ENCODE measurements around the gene TAS2R43. TPM values are rescaled to one million over a fixed set of nuclear protein-coding genes. Genes with fewer than 3 reads are reported as not detected.

The TAS2R43 gene
- total RNA-seq, 1 donor from 2014 or later: 0.52 TPM

DNA sequence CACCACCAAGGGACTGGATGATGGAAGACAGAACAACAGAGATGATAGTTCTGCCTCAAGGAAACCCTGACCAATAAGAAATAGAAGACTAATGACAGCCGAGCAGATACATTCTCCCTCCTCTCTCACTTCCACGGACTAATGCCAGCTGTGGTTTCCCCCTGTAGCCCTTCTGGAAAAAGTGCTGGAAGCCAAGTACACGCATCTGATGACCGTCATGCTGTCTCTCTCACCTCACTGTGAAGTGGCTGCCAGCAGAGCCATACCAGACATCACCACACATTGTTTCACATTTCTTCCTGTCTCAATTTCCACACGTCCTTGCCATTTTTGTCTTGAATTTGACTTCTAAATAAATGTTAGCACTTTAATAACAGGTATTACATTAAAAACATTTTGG is 2.9 kb downstream of the TAS2R43 start:
- FAIRE-seq (no peak), DNase-seq (ENCODE audit: low read depth) (no peak)
- H3K79me2 ChIP-seq (ENCODE audit: insufficient read depth, low read length): peaks cover 6% of the 10 kb centered on the region
- H4K20me1 ChIP-seq (ENCODE audit: insufficient read depth, low read length): peaks cover 7% of the 10 kb centered on the region
- Mint-ChIP-seq H3K9me3 (ENCODE audit: unreplicated experiment) (no peaks in the 10 kb centered on the region), H3K4me3 (ENCODE audit: unreplicated experiment) (no peak overlapping the region), H3K36me3 (ENCODE audit: low read depth, unreplicated experiment) (peaks cover 2% of the 10 kb centered on the region), H3K27me3 (ENCODE audit: low read depth, unreplicated experiment) (no peaks in the 10 kb centered on the region), H3K4me1 (ENCODE audit: low read depth, unreplicated experiment) (no peaks in the 10 kb centered on the region), H3K27ac (ENCODE audit: unreplicated experiment) (no peak overlapping the region)
- H3K27ac ChIP-seq (ENCODE audit: low read depth, low read length): no peak overlapping the region
- H2AFZ ChIP-seq (ENCODE audit: low read depth, low read length): no peak overlapping the region
- TF ChIP-seq EZH2 (IDR thresholded peaks at IDR 0.05; ENCODE audit: insufficient read depth, low read length): no peak
- TF ChIP-seq, protein P1, sequence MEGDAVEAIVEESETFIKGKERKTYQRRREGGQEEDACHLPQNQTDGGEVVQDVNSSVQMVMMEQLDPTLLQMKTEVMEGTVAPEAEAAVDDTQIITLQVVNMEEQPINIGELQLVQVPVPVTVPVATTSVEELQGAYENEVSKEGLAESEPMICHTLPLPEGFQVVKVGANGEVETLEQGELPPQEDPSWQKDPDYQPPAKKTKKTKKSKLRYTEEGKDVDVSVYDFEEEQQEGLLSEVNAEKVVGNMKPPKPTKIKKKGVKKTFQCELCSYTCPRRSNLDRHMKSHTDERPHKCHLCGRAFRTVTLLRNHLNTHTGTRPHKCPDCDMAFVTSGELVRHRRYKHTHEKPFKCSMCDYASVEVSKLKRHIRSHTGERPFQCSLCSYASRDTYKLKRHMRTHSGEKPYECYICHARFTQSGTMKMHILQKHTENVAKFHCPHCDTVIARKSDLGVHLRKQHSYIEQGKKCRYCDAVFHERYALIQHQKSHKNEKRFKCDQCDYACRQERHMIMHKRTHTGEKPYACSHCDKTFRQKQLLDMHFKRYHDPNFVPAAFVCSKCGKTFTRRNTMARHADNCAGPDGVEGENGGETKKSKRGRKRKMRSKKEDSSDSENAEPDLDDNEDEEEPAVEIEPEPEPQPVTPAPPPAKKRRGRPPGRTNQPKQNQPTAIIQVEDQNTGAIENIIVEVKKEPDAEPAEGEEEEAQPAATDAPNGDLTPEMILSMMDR (IDR thresholded peaks at IDR 0.05; ENCODE audit: insufficient read depth, low read depth, low read length): no peak
- no peaks in the 10 kb centered on the region for H3K9me3 ChIP-seq (ENCODE audit: insufficient read depth, low read depth, low read length)
- no peak overlapping the region for H3K4me3 ChIP-seq (ENCODE audit: insufficient read depth, low read depth, low read length)
- H3K27me3 ChIP-seq (ENCODE audit: insufficient read depth, low read length): no peaks in the 10 kb centered on the region
- H3K4me1 ChIP-seq (ENCODE audit: insufficient read depth, low read length): no peaks in the 10 kb centered on the region
- H3K36me3 ChIP-seq (ENCODE audit: insufficient read depth, low read length): no peaks in the 10 kb centered on the region
- no peak overlapping the region for H3K4me2 ChIP-seq (ENCODE audit: low read length)
- no peak overlapping the region for H3K9ac ChIP-seq (ENCODE audit: low read length)

DNA sequence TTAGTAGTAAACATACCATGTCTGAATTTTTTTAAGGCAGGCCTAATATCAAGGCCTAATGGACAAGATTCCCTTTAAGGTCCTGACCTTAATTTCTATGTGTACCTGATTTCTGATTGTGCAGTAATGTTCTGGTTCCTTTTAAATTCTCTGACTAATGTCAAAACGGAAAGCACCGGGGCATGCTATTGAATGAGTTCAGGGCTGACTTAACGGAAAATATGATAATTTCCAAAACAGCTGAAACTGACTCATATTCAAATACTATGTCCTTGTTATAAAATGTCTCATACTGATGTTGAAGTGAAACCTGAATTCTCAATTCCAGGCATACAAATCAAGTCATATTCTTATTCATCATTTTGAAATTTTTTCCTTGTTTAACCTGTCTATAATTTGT is 6.7 kb downstream of the TAS2R43 start:
- TF ChIP-seq, protein P1 (IDR thresholded peaks at IDR 0.05; ENCODE audit: insufficient read depth, low read depth, low read length): no peak
- TF ChIP-seq EZH2 (IDR thresholded peaks at IDR 0.05; ENCODE audit: insufficient read depth, low read length): no peak
- no peak overlapping the region for H3K4me3 Mint-ChIP-seq (ENCODE audit: unreplicated experiment)
- Histone ChIP-seq H3K4me1 (ENCODE audit: insufficient read depth, low read length) (no peaks in the 10 kb centered on the region), H3K36me3 (ENCODE audit: insufficient read depth, low read length) (no peaks in the 10 kb centered on the region), H4K20me1 (ENCODE audit: insufficient read depth, low read length) (peaks cover 5% of the 10 kb centered on the region), H3K9me3 (ENCODE audit: insufficient read depth, low read depth, low read length) (no peaks in the 10 kb centered on the region), H2AFZ (ENCODE audit: low read depth, low read length) (no peak overlapping the region), H3K4me3 (ENCODE audit: insufficient read depth, low read depth, low read length) (no peak overlapping the region), H3K9ac (ENCODE audit: low read length) (no peak overlapping the region), H3K27ac (ENCODE audit: low read depth, low read length) (no peak overlapping the region), H3K27me3 (ENCODE audit: insufficient read depth, low read length) (no peaks in the 10 kb centered on the region), H3K79me2 (ENCODE audit: insufficient read depth, low read length) (peaks cover 6% of the 10 kb centered on the region), H3K4me2 (ENCODE audit: low read length) (no peak overlapping the region)
- H3K27ac Mint-ChIP-seq (ENCODE audit: unreplicated experiment): no peak overlapping the region
- DNase-seq (ENCODE audit: low read depth) (no peak), FAIRE-seq (no peak)
- no peaks in the 10 kb centered on the region for H3K27me3 Mint-ChIP-seq (ENCODE audit: low read depth, unreplicated experiment)
- H3K9me3 Mint-ChIP-seq (ENCODE audit: unreplicated experiment): peaks cover 6% of the 10 kb centered on the region
- peaks cover 2% of the 10 kb centered on the region for H3K36me3 Mint-ChIP-seq (ENCODE audit: low read depth, unreplicated experiment)
- H3K4me1 Mint-ChIP-seq (ENCODE audit: low read depth, unreplicated experiment): no peaks in the 10 kb centered on the region

DNA sequence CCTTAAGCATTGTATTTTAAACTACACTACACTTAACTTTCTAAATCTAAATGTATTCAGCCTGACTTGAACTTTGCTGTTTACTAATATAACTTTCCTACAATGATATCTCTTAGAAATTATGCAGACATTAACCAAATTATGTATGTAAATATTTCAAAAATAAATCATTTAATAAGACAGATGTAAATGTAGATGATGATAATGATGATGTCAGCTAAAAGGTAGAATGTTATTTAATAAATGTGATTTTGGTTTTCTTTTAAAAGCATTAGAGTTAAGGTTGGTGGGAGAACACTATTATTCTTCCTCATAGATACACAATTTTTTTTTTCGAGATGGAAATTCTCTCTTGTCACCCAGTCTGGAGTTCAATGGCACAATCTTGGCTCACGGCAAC is 10.1 kb downstream of the TAS2R43 start:
- no peak for TF ChIP-seq EZH2 (IDR thresholded peaks at IDR 0.05; ENCODE audit: insufficient read depth, low read length)
- TF ChIP-seq, protein P1 (IDR thresholded peaks at IDR 0.05; ENCODE audit: insufficient read depth, low read depth, low read length): no peak
- no peak overlapping the region for H3K27ac ChIP-seq (ENCODE audit: low read depth, low read length)
- no peaks in the 10 kb centered on the region for H3K27me3 ChIP-seq (ENCODE audit: insufficient read depth, low read length)
- DNase-seq (ENCODE audit: low read depth) (no peak), FAIRE-seq (no peak)
- no peaks in the 10 kb centered on the region for H3K36me3 ChIP-seq (ENCODE audit: insufficient read depth, low read length)
- peaks cover 3% of the 10 kb centered on the region for H3K79me2 ChIP-seq (ENCODE audit: insufficient read depth, low read length)
- H3K4me3 ChIP-seq (ENCODE audit: insufficient read depth, low read depth, low read length): no peak overlapping the region
- H3K4me1 ChIP-seq (ENCODE audit: insufficient read depth, low read length): no peaks in the 10 kb centered on the region
- Mint-ChIP-seq H3K4me3 (ENCODE audit: unreplicated experiment) (no peak overlapping the region), H3K27me3 (ENCODE audit: low read depth, unreplicated experiment) (no peaks in the 10 kb centered on the region), H3K27ac (ENCODE audit: unreplicated experiment) (no peak overlapping the region), H3K36me3 (ENCODE audit: low read depth, unreplicated experiment) (no peaks in the 10 kb centered on the region), H3K9me3 (ENCODE audit: unreplicated experiment) (peaks cover 8% of the 10 kb centered on the region), H3K4me1 (ENCODE audit: low read depth, unreplicated experiment) (peaks cover 2% of the 10 kb centered on the region)
- no peak overlapping the region for H3K9ac ChIP-seq (ENCODE audit: low read length)
- H4K20me1 ChIP-seq (ENCODE audit: insufficient read depth, low read length): no peaks in the 10 kb centered on the region
- H2AFZ ChIP-seq (ENCODE audit: low read depth, low read length): no peak overlapping the region
- H3K4me2 ChIP-seq (ENCODE audit: low read length): no peak overlapping the region
- no peaks in the 10 kb centered on the region for H3K9me3 ChIP-seq (ENCODE audit: insufficient read depth, low read depth, low read length)

Measured in astrocyte (in vitro differentiated cells and primary cell).